Panc1 (cell line): ENCODE measurements around the gene GATD1. TPM values are rescaled to one million over a fixed set of nuclear protein-coding genes. Genes with fewer than 3 reads are reported as not detected.

Experiments used
- ATAC-seq: fragments of 200-7000 bp; cut with Tn5 transposase; 2 replicates; pipeline ENCODE4 v1.9.1; 2020; ENCODE audit warnings: mild to moderate bottlenecking, moderate library complexity
- BruUV-seq: library from RNA; stranded (reverse); fragments of 400-500 nt; replicated peaks from 2 replicates; lab custom pipeline; 2021; lab: Mats Ljungman, UMichigan
- CTCF ChIA-PET: fragments of 300-600 bp; sonication (Branson Sonifier 250); formaldehyde crosslinking; loops from one replicate; lab custom pipeline; 2022; ENCODE audit warnings: antibody characterized with exemption; lab: Charles Lee
- POLR2A ChIA-PET: fragments of 300-600 bp; sonication (Branson Sonifier 250); formaldehyde crosslinking; loops from one replicate; lab custom pipeline; 2022; ENCODE audit warnings: antibody characterized with exemption; lab: Charles Lee
- DNase-seq: peaks from one replicate; pipeline ENCODE4 v3.0.0-alpha.2; 2010; ENCODE audit warnings: low read depth, low spot score
- H3K27ac ChIP-seq: 2 replicates; pipeline ENCODE4 v1.5.1; 2011; ENCODE audit warnings: mild to moderate bottlenecking, low read length, inconsistent platforms
- H3K27me3 ChIP-seq: fragments of 200-500 bp; sonication (Bioruptor generic); 2 replicates; pipeline ENCODE4 v1.6.0; 2014; ENCODE audit warnings: low read length, inconsistent platforms; ENCODE audit not compliant: control insufficient read depth, insufficient read depth
- H3K36me3 ChIP-seq: fragments of 200-500 bp; sonication (Bioruptor generic); 2 replicates; pipeline ENCODE4 v1.5.1; 2014; ENCODE audit warnings: inconsistent platforms, mild to moderate bottlenecking, low read length, moderate library complexity; ENCODE audit not compliant: control insufficient read depth, insufficient read depth
- H3K4me1 ChIP-seq: 2 replicates; pipeline ENCODE4 v1.5.1; 2011; ENCODE audit warnings: inconsistent platforms, mild to moderate bottlenecking, low read length, moderate library complexity; ENCODE audit not compliant: control insufficient read depth, insufficient read depth
- H3K4me3 ChIP-seq, 2 experiments: 2 replicates each; pipeline ENCODE4 v1.5.1; 2011 to 2012; ENCODE audit warnings: low read depth in 2 of 2, low read length in 2 of 2, mild to moderate bottlenecking in 2 of 2, inconsistent platforms in 1 of 2, moderate library complexity in 1 of 2
- H3K9me3 ChIP-seq: fragments of 200-500 bp; sonication (Bioruptor generic); 2 replicates; pipeline ENCODE4 v1.5.1; 2014; ENCODE audit warnings: low read depth, mild to moderate bottlenecking, inconsistent platforms, low read length, moderate library complexity; ENCODE audit not compliant: control insufficient read depth, insufficient read depth
- POLR2AphosphoS5 ChIP-seq: IDR thresholded peaks from 2 replicates; pipeline ENCODE4 v1.6.1; 2012; ENCODE audit warnings: mild to moderate bottlenecking, low read depth, low read length, moderate library complexity
- REST ChIP-seq, 2 experiments: IDR thresholded peaks; 2 replicates each; pipeline ENCODE4 v1.6.1; 2011 to 2012; ENCODE audit warnings: low read depth in 2 of 2, control low read depth in 1 of 2, low read length in 1 of 2, mild to moderate bottlenecking in 1 of 2, moderate library complexity in 1 of 2; ENCODE audit not compliant: insufficient read depth in 1 of 2
- SIN3A ChIP-seq: IDR thresholded peaks from 2 replicates; pipeline ENCODE4 v1.6.1; 2012; ENCODE audit warnings: low read depth, mild to moderate bottlenecking, low read length, moderate library complexity, borderline replicate concordance; ENCODE audit not compliant: insufficient read depth
- in situ Hi-C: cut with HindIII; loops from 2 replicates; pipeline ENCODE4 v1.10.0; 2016; ENCODE audit warnings: low sequenced_read_pairs, low pct_unique_long_range_greater_than_20kb
- intact Hi-C: fragments of 100-400 bp; cut with micrococcal nuclease; formaldehyde crosslinking; loops from one replicate; pipeline ENCODE4 v1.10.0; 2022; ENCODE audit not compliant: unreplicated experiment
- total RNA-seq: library from RNA; stranded (reverse); gene quantifications from one replicate; pipeline ENCODE4 v1.2.1, GENCODE V29; 2021; ENCODE audit not compliant: unreplicated experiment

The GATD1 gene
- total RNA-seq, 1 experiment from 2014 or later, result 229 TPM

GRCh38 chr11:748007-748359 is 29.3 kb downstream of the GATD1 start:
- intact Hi-C loops, result no loop called here
- CTCF ChIA-PET, result interaction anchor here (0.6 to 0.8 kb wide), 2 partner anchors 20 to 41 kb away, joined by 3 read pairs; no protein-coding TSS in a partner anchor
- no TSS peak for BruUV-seq
- in situ Hi-C loops, result no loop called here
- Histone ChIP-seq H3K9me3 (no peaks in the 10 kb centered on the region), H3K36me3 (no peaks in the 10 kb centered on the region), H3K4me3 (peak overlapping the region; percentile 83 to 87), H3K27ac (peak overlapping the region; percentile 85), H3K27me3 (no peaks in the 10 kb centered on the region), H3K4me1 (peaks cover 20% of the 10 kb centered on the region)
- peak; percentile 19 for ATAC-seq
- no peak for DNase-seq
- POLR2A ChIA-PET, result interaction anchor here (0.6 to 1.2 kb wide), 2 partner anchors 15 to 33 kb away, joined by 3 read pairs; no protein-coding TSS in a partner anchor
- TF ChIP-seq POLR2AphosphoS5, result no peak
- TF ChIP-seq REST (IDR thresholded peaks at IDR 0.05; ENCODE audit: insufficient read depth in 1 of 2, low read depth in 2 of 2, low read length in 1 of 2), result peak in 1 of 2 experiments; percentile 44; a peak in 1 of 4 replicates

GRCh38 chr11:747158-748006 is 29.9 kb downstream of the GATD1 start, which contains the start of gene TALDO1:
TSS of gene TALDO1 (plus strand) at chr11:747464. CDS start at chr11:747482, 18 bp downstream.
- no peaks in the 10 kb centered on the region for H3K9me3 ChIP-seq
- no TSS peak for BruUV-seq
- intact Hi-C loops (no loop called here), in situ Hi-C loops (no loop called here)
- DNase-seq (no peak), ATAC-seq (peak; percentile 98)
- H3K36me3 ChIP-seq, result no peaks in the 10 kb centered on the region
- TF ChIP-seq REST (IDR thresholded peaks at IDR 0.05; ENCODE audit: insufficient read depth in 1 of 2, low read depth in 2 of 2, low read length in 1 of 2) (no peak), SIN3A (peak; percentile 77), POLR2AphosphoS5 (peak; percentile 74)
- peak within 1 kb of the TSS; percentile 88 for H3K27ac ChIP-seq
- peak within 1 kb of the TSS; percentile 83 to 87 for H3K4me3 ChIP-seq
- no peaks in the 10 kb centered on the region for H3K27me3 ChIP-seq
- ChIA-PET POLR2A (interaction anchor here (0.6 to 1.2 kb wide), 2 partner anchors 16 to 33 kb away, joined by 3 read pairs; no protein-coding TSS in a partner anchor), CTCF (no interaction called here)
- peaks cover 20% of the 10 kb centered on the region for H3K4me1 ChIP-seq
